HEK293T (cell line): ENCODE measurements around the gene TEX13C.

Experiments
- ARNT ChIP-seq: fragments of 450-650 bp; IDR thresholded peaks from 2 replicates; pipeline ENCODE4 v1.6.1; 2017; ENCODE audit warnings: mild to moderate bottlenecking
- BHLHE40 ChIP-seq: fragments of 450-650 bp; IDR thresholded peaks from 2 replicates; pipeline ENCODE4 v1.6.1; 2016; ENCODE audit warnings: mild to moderate bottlenecking, moderate library complexity, borderline replicate concordance
- CTBP1 ChIP-seq: fragments of 450-650 bp; IDR thresholded peaks from 2 replicates; pipeline ENCODE4 v1.6.1; 2016; ENCODE audit warnings: borderline replicate concordance
- ELF4 ChIP-seq: fragments of 450-650 bp; IDR thresholded peaks from 2 replicates; pipeline ENCODE4 v1.6.1; 2017; ENCODE audit warnings: antibody characterized with exemption
- FOXA1 ChIP-seq: fragments of 450-650 bp; IDR thresholded peaks from 2 replicates; pipeline ENCODE4 v1.6.1; 2016; ENCODE audit warnings: mild to moderate bottlenecking
- FOXK2 ChIP-seq: fragments of 450-650 bp; IDR thresholded peaks from 2 replicates; pipeline ENCODE4 v1.6.1; 2016; ENCODE audit warnings: mild to moderate bottlenecking
- FOXM1 ChIP-seq: fragments of 450-650 bp; IDR thresholded peaks from 2 replicates; pipeline ENCODE4 v1.6.1; 2017; ENCODE audit warnings: mild to moderate bottlenecking, borderline replicate concordance
- HDGF ChIP-seq: fragments of 450-650 bp; IDR thresholded peaks from 2 replicates; pipeline ENCODE4 v1.6.1; 2017; ENCODE audit warnings: antibody characterized with exemption, borderline replicate concordance
- LEF1 ChIP-seq: fragments of 450-650 bp; IDR thresholded peaks from 2 replicates; pipeline ENCODE4 v1.6.1; 2017; ENCODE audit warnings: mild to moderate bottlenecking, borderline replicate concordance
- NFRKB ChIP-seq: fragments of 450-650 bp; IDR thresholded peaks from 2 replicates; pipeline ENCODE4 v1.6.1; 2016; ENCODE audit warnings: mild to moderate bottlenecking, moderate library complexity
- PKNOX1 ChIP-seq: fragments of 450-650 bp; IDR thresholded peaks from 2 replicates; pipeline ENCODE4 v1.6.1; 2016
- SP1 ChIP-seq: fragments of 450-650 bp; IDR thresholded peaks from 2 replicates; pipeline ENCODE4 v1.6.1; 2017
- SUZ12 ChIP-seq: fragments of 450-650 bp; IDR thresholded peaks from 2 replicates; pipeline ENCODE4 v1.6.1; 2016; ENCODE audit warnings: mild to moderate bottlenecking
- TARDBP ChIP-seq: fragments of 450-650 bp; IDR thresholded peaks from 2 replicates; pipeline ENCODE4 v1.6.1; 2016

DNA sequence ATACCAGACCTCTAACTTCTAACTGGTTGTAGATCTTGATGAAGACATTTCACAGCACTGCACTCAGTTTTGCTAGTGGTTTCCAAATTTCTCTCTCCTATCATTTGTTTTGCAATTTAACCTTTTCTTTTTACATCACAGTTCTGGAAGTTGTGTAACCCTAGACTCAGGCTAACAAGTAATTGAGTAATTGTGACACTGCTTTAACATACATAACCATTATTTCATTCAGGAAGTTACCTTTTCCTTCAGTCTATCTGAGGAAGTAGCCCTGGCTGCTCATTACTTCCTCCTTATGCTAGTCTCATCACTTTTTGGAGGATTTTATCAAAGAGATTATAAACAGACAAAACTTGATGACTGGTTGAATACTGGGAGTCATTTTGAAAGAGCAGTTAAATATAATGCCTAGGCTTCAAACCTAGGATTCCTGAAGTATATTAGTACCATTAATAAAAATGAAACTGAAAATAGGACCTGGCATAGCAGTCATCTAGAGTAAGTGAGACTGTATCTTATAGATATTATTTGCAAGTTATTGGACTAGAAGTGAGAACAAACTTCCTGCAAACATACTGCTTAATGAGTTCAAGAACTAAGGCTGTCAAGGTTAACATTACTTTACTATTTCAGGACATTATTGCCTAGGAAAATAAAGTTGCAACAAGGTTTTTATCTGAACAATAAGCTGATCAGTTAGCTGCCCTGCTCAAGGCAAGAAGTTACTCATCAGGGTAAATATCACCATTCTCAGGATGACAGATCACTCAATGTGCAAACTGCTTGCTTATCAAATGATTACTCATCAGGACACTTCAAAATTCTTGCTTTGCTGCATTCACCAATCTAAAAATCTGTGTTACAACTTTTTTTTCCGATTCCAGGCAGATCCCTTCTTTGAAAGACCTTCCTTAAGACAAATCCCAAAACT is 25.6 kb upstream of the TEX13C start:
- TF ChIP-seq FOXM1 (no peak), FOXK2 (no peak), ARNT (no peak), PKNOX1 (no peak), ELF4 (no peak), HDGF (no peak), SP1 (no peak), FOXA1 (no peak), SUZ12 (no peak), CTBP1 (no peak), BHLHE40 (no peak), TARDBP (no peak), NFRKB (no peak), LEF1 (no peak)
